ENCODE data around the gene CDH5.
"Not testable (repeated sequence)": the region's sequence is repeated elsewhere in the genome, so short reads cannot be mapped to it uniquely, and the experiment has no call there.

The CDH5 gene

DNA sequence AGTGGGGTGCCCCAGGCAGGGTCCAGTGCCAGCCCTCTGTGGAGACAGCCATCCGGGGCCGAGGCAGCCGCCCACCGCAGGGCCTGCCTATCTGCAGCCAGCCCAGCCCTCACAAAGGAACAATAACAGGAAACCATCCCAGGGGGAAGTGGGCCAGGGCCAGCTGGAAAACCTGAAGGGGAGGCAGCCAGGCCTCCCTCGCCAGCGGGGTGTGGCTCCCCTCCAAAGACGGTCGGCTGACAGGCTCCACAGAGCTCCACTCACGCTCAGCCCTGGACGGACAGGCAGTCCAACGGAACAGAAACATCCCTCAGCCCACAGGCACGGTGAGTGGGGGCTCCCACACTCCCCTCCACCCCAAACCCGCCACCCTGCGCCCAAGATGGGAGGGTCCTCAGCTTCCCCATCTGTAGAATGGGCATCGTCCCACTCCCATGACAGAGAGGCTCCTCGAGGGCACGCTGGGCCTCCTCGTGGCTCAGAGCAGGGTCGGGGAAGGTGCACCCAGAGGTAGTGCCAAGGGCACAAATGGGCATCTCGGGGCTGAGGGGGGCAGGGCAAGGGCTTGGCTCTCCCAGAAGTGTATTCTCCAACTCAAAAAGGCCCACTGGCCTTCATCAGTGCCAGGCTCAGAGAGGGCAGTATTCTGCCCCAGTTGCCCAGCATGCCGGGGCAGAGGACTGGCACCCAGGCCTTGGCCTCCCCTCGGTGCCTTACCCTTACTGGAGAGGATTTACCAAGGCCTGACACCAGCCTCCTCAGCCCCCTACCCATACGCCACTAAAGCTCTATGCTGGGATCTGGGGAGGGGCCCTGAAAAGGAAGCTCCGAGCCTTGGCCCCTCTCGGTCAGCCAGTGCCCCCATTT lies at the start of gene CDH5:
CDH5 (plus strand) TSS at position 259 of the 867 bp plus-strand sequence. CDS start 12,647 bp downstream, outside the sequence.
- no peak for DNase-seq

DNA sequence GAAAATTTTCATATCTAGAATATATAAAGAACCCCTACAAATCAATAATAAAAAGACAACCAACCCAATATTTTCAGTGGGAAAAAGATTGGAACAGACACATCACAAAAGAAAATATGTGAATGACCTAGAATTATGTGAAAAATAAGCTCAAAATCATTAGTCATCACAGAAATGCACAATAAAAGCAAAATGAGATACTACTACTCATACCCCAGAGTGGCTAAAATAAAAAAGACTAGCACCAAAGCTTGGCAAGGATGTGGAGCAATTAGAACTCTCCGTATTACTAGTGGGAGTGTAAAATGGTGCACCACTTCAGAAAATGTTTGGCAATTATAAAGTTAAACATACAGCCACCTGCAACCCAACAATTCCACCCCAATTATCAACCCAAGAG lies 48.0 kb upstream of the CDH5 start:
- DNase-seq, result no peak

GRCh38 chr16:66320774-66321173 lies 45.7 kb upstream of the CDH5 start:
- no peak for DNase-seq

DNA sequence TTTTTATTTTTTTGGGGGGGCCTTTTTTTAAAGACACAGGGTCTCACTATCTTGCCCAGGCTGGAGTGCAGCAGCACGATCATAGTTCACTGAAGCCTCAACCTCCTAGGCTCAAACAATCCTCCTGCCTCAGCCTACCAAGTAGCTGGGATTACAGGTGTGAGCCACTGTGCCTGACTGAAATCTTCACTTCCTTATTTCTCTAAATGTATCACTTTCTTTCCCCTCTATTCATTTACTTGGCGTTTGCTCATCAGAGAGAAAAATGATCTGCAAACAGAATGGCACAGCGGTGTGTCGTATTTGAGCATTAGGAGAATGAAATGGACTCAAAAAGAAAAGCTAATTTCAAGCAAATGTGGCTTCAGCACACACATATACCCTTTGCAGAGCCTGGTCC lies 44.3 kb upstream of the CDH5 start:
- DNase-seq, result no peak

DNA sequence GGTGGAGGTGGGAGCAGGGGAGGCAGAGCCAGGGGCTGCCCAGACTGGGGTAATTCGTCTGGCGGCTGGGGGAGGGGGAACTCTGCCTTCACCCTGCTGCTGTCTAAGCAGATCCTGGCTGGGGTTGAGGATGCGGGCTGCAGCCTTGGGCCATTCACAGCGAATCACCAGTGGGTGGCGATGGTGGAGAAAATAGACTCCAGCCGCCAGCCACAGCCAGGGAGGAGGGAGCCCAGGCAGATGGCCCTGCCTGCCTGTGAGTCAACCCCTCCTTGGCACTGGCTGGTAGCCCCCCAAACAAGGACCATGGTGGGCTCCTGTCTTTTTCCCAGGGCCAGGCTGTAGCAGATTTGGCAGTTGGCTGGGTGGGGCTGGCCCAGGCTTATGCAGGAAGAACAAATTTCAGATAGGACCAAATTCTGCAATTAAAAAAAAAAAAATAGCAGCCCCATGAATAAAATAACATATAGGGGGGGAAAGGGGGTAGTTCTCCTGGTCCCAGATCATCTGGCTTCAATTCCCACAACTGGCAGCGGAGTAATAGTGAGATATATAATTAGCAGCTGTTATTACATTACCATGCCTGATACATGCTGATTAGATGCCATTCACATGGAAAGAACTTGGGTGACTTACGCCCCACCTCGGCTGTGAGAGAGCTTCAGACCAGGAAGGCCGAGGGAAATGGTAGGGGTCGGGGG lies 41.5 kb upstream of the CDH5 start:
- no peak for DNase-seq

- no peak for DNase-seq
Observed at GRCh38 chr16:66325717-66326376, 40.6 kb upstream of the CDH5 start.

GRCh38 chr16:66326991-66327513 lies 39.4 kb upstream of the CDH5 start:
- peak; percentile 56 for DNase-seq

GRCh38 chr16:66328282-66328681 lies 38.2 kb upstream of the CDH5 start:
- DNase-seq, result no peak

DNA sequence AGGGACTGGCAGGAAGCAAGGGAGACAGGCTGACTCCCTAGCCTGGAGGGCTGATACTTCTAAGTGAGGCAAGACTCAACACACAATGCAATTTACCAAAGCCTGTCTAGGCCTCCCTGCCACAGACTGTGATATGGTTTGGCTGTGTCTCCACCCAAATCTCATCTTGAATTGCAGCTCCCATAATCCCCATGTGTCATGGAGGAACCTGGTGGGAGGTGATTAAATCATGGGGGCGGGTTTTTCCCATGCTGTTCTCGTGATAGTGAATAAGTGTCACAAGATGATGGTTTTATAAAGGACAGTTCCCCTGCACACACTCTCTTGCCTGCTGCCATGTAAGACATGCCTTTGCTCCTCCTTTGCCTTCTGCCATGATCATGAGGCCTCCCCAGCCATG lies 35.0 kb upstream of the CDH5 start:
- not testable (repeated sequence) for DNase-seq

DNA sequence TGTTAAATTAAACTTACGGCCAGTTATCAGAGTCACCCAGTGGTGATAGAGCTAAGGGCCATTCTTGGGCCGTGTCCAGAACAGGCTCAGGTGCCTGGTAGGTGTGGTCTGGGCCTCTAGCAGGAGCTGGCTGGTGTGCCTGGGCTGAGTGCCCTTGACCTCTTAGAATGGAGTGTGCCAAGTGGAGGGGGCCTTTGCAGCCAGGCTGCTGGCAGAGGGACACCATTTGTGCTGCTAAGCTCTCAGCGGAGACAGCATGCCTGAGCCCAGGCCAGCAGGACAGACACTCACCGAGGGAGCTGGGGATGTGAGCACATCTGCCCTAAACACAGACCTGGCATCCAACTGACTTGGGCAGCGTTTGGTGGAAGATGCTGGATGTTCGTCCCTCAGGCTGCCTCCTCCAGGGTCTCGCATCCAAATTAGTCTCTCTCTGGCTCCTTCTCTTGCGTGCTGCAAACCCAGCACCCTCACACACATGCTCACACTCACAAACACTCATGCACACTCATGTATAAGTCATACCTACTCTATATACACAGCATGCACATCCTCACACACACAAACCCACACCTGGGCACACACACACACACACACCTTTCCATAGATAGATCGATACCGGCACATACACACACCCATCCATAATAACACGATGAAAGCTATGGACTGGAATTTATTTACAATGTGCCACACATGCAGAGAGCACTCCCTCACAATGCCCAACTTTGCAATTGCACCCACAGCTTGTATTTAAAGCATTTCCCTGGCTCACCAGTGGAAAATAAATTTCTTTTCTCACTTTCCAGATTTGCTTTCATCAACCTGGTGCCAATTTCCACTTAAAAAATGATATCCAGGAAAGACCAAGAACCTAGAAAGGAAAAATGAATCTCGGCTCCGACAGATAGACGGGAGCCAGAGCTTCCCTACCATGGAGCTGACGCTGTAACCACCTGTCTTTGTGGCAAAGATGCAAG lies 33.6 kb upstream of the CDH5 start:
- no peak for DNase-seq

DNA sequence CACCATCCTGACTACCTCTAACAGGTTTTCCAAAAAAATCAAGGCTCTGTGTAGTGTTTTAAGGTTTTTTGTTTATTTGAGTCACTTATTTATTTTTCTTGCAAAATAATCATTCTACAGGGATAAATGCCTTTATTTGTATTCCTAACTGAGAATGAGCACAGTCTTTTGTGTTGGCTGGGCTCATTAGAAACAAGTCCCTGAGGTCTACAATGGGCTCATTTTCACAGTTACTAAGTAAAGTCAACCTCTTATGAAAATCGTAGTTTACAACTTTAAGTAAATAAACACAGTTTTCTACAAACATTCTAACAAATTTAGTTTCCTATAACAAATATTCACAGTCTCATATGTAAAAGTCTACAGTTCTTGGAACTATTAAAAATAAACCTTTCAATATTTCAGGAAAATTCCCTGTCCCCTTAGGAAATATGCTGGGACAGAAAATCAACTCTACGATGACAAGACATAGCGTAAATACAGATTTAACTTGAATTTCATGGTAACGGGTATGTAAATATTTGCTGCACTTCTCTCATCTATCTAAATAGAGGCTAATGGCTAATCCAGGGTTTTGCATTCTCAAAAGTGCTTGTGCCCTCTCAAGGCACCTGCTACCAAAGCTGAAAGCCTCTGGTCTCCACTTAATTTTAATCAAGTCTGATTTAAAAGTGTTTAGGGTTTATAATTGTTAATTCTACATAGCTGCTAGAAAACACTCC lies 31.5 kb upstream of the CDH5 start:
- DNase-seq, result peak; percentile 68

GRCh38 chr16:66335704-66336329 lies 30.7 kb upstream of the CDH5 start:
- DNase-seq, result peak; percentile 81

DNA sequence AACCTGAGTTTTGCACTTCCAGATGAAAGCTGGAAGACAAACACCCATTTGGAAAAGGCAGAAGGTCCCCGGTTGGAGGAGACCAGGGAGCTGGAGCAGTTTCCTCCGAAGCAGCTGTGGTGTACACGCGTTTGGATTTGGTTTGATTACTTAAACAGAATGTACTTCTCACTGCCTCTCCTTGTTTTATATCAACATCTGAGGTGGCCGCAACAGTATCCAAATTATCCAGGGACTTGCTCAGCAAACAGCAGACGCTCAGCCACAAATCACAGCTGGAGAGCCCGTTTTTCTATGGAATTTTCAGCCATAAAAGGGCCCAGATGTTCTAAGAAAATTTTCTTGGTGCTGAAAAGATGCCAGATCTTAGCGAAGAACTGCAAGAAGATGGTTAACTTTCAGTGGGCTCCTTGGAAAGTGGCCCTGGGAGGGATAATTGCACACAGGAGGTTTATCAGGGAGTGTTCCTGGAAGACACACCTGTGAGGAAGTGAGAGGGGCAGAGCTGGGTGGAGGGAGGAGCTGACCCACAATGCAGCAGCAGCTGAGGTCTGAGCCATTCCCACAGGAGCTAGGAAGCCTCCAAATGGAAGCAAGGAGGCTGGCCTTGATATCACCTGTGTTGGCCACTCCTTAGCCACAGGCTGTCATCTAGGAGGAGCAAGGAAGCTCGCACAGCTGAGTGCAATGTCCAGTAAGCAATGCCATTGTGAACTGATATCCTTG lies 28.9 kb upstream of the CDH5 start:
- no peak for DNase-seq

- no peak for DNase-seq
Observed at GRCh38 chr16:66342294-66342900, 24.1 kb upstream of the CDH5 start.

DNA sequence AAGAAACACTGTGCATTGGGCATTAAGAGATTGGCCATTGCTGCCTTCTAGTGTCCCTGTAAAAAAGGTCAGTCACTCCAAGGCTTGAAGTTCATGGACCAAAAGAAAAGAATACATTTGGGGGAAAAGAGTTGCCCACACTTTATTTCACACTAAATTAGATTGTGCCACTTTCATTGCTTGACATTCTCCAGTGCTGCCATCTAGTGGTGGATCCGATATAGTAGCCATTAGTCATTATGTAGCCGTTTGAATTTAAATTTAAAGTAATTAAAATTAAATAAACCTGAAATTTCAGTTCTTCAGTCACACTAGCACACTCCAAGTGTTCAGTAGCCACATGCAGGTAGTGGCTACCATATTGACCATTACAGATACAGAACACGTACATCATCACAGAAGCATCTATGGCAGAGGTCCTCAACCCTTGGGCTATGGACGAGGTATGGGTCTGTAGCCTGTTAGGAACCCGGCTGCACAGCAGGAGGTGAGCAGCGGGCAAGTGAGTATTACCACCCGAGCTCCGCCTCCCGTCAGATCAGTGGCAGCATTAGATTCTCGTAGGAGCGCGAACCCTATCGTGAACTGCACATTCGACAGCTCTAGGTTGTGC lies 21.9 kb upstream of the CDH5 start:
- no peak for DNase-seq

- DNase-seq, result no peak
Observed at GRCh38 chr16:66346221-66346620, 20.3 kb upstream of the CDH5 start.

GRCh38 chr16:66352304-66352703 lies 14.2 kb upstream of the CDH5 start:
- no peak for DNase-seq

DNA sequence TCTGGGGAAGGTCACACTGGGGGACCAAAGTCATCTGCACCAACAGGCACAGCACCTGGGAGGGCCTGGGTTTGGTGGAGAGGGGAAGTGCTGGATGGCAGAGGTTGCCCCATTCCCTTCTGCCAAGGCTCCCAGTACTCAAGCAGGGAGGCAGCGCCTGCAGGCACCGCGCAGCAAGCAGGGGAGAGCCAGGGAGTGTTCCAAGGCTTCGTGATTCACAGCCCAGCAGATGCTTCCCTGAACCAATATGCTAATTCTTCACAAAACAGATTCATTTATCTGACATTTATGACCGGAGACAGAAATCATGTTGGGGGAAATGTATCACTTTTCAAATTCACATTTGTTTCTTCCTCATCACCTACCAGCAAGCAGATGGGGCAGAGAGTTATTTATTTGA lies 13.4 kb upstream of the CDH5 start:
- DNase-seq, result no peak

Measured in DMS79 (cell line).